B cell (primary cell): Measurements from ENCODE around the gene DMRT1. TPM values are rescaled to one million over a fixed set of nuclear protein-coding genes. Genes with fewer than 3 reads are reported as not detected.

Source experiments
- ATAC-seq: fragments of 200-7000 bp; cut with Tn5 transposase; one replicate; pipeline ENCODE4 v1.10.0; 2021; ENCODE audit warnings: low read depth, mild to moderate bottlenecking, moderate number of reproducible peaks, moderate library complexity
- CTCF ChIA-PET: fragments of 350-600 bp; sonication (Branson Sonifier 250); formaldehyde crosslinking; loops from one replicate; lab custom pipeline; 2021; ENCODE audit warnings: antibody characterized with exemption, inconsistent platforms; lab: Charles Lee
- POLR2A ChIA-PET: fragments of 350-600 bp; sonication (Branson Sonifier 250); formaldehyde crosslinking; loops from one replicate; lab custom pipeline; 2021; ENCODE audit warnings: antibody characterized with exemption; lab: Charles Lee
- DNase-seq: peaks from one replicate; pipeline ENCODE4 v3.0.0; 2013
- H2AFZ ChIP-seq: 2 replicates; pipeline ENCODE4 v1.6.1; 2012; ENCODE audit warnings: mild to moderate bottlenecking, low read depth, low read length; ENCODE audit not compliant: insufficient read depth, poor library complexity, severe bottlenecking
- H3K27ac ChIP-seq, 2 donors: 1 replicate in 1 of 2; 2 replicates in 1 of 2; pipeline ENCODE4 v1.5.1; 2012 to 2013; ENCODE audit warnings: low read length in 2 of 2, mild to moderate bottlenecking in 2 of 2, moderate library complexity in 1 of 2
- H3K27me3 ChIP-seq, 4 experiments: fragments of 200-600 bp in 1 of 4; sonication (generic) in 1 of 4; replicated peaks in 1 of 4; 1 replicate in 2 of 4; 2 replicates in 2 of 4; pipeline versions ENCODE4 v1.6.1 to v1.7.0; 2013 to 2016; ENCODE audit warnings: low read length in 3 of 4, mild to moderate bottlenecking in 2 of 4, mixed read lengths in 1 of 4, moderate library complexity in 1 of 4; ENCODE audit not compliant: insufficient read depth in 4 of 4, control insufficient read depth in 3 of 4; ENCODE audit errors: control extremely low read depth in 1 of 4
- H3K36me3 ChIP-seq, 2 experiments: replicated peaks in 1 of 2; 1 replicate in 1 of 2; 2 replicates in 1 of 2; pipeline versions ENCODE4 v1.6.1 to v1.7.1; 2013; ENCODE audit warnings: low read length in 1 of 2; ENCODE audit not compliant: insufficient read depth in 2 of 2, control insufficient read depth in 1 of 2; ENCODE audit errors: control extremely low read depth in 1 of 2, extremely low read depth in 1 of 2
- H3K4me1 ChIP-seq, 2 donors: fragments of 200-600 bp in 1 of 2; sonication (generic) in 1 of 2; 1 replicate in 1 of 2; 2 replicates in 1 of 2; pipeline versions ENCODE4 v1.5.1 to v1.6.1; 2013 to 2017; ENCODE audit warnings: low read length in 2 of 2; ENCODE audit not compliant: control insufficient read depth in 2 of 2, insufficient read depth in 2 of 2
- H3K4me2 ChIP-seq: replicated peaks from 2 replicates; pipeline ENCODE3; 2012; ENCODE audit warnings: mild to moderate bottlenecking, low read depth, low read length; ENCODE audit not compliant: poor library complexity, severe bottlenecking
- H3K4me3 ChIP-seq, 5 experiments: fragments of 200-600 bp in 1 of 5; sonication (generic) in 1 of 5; 1 replicate in 3 of 5; 2 replicates in 2 of 5; pipeline versions ENCODE4 v1.5.1 to v1.7.0; 2011 to 2016; ENCODE audit warnings: low read length in 4 of 5, mild to moderate bottlenecking in 4 of 5, low read depth in 2 of 5, control low read depth in 1 of 5, moderate library complexity in 1 of 5; ENCODE audit not compliant: insufficient read depth in 1 of 5; ENCODE audit errors: control extremely low read depth in 1 of 5, extremely low read depth in 1 of 5
- H3K79me2 ChIP-seq: fragments of 200-600 bp; sonication (generic); one replicate; pipeline ENCODE4 v1.6.0; 2016; ENCODE audit warnings: low read length; ENCODE audit not compliant: control insufficient read depth, insufficient read depth
- H3K9ac ChIP-seq: fragments of 200-600 bp; sonication (generic); 2 replicates; pipeline ENCODE4 v1.6.1; 2017; ENCODE audit warnings: mild to moderate bottlenecking, low read length, moderate library complexity
- H3K9me3 ChIP-seq, 3 donors: one replicate each; pipeline versions ENCODE4 v1.6.1 to v1.7.1; 2013; ENCODE audit warnings: low read length in 2 of 3; ENCODE audit not compliant: control insufficient read depth in 2 of 3, insufficient read depth in 1 of 3; ENCODE audit errors: control extremely low read depth in 1 of 3
- H4K20me1 ChIP-seq: 2 replicates; pipeline ENCODE4 v1.6.0; 2012; ENCODE audit warnings: mild to moderate bottlenecking, low read length; ENCODE audit not compliant: insufficient read depth, control insufficient read depth, poor library complexity, severe bottlenecking
- H3K27ac Mint-ChIP-seq: one replicate; pipeline ENCODE4 v1.8.0; 2021; ENCODE audit warnings: mixed read lengths
- H3K27me3 Mint-ChIP-seq: one replicate; pipeline ENCODE4 v1.8.0; 2021; ENCODE audit warnings: mixed read lengths
- H3K4me1 Mint-ChIP-seq: one replicate; pipeline ENCODE4 v1.8.0; 2021; ENCODE audit warnings: mixed read lengths
- H3K4me3 Mint-ChIP-seq: one replicate; pipeline ENCODE4 v1.8.0; 2021; ENCODE audit warnings: mixed read lengths
- H3K9me3 Mint-ChIP-seq: one replicate; pipeline ENCODE4 v1.8.0; 2022; ENCODE audit warnings: mixed read lengths; ENCODE audit not compliant: insufficient read depth
- CTCF ChIP-seq: fragments of 200-600 bp; IDR thresholded peaks from one replicate; pipeline ENCODE4 v1.8.0; 2022; ENCODE audit warnings: antibody characterized with exemption, mild to moderate bottlenecking
- EZH2 ChIP-seq: IDR thresholded peaks from 2 replicates; pipeline ENCODE4 v1.6.1; 2012; ENCODE audit warnings: borderline replicate concordance, low read depth, mild to moderate bottlenecking, moderate library complexity, low read length; ENCODE audit not compliant: insufficient read depth, poor library complexity, severe bottlenecking
- WGBS: methylation state at CpG from one replicate; pipeline ENCODE4 v1.1.5; 2013; ENCODE audit warnings: missing lambda C conversion rate; ENCODE audit not compliant: insufficient coverage; 5-methylcytosine and 5-hydroxymethylcytosine counted together
- intact Hi-C: fragments of 100-400 bp; cut with micrococcal nuclease; formaldehyde crosslinking; loops from one replicate; pipeline ENCODE4 v1.10.0; 2022
- polyA plus RNA-seq: library from polyadenylated mRNA; depleted of rRNA; stranded (reverse); fragments of >200 nt; gene quantifications from 2 replicates; pipeline ENCODE4 v1.2.3, GENCODE V29; 2012
- total RNA-seq, 2 donors: library from RNA; stranded (reverse); fragments of 120-200 nt in 1 of 2; gene quantifications; 1 replicate in 1 of 2; 2 replicates in 1 of 2; pipeline versions ENCODE4 v1.2.3 to v1.2.4, GENCODE V29; 2013 to 2022

The DMRT1 gene
- total and polyA plus RNA-seq, 2 donors (not counting 1 experiment from before 2014, with no cell fraction given): not detected

GRCh38 chr9:849431-849830 is 7.9 kb downstream of the DMRT1 start:
- Histone ChIP-seq H3K9ac (no peak overlapping the region), H3K4me3 (no peak overlapping the region), H3K36me3 (no peaks in the 10 kb centered on the region), H3K27me3 (peaks cover 0 to 40% (median 19%) of the 10 kb centered on the region in 4 experiments), H2AFZ (no peak overlapping the region), H3K4me1 (no peaks in the 10 kb centered on the region), H4K20me1 (no peaks in the 10 kb centered on the region), H3K27ac (no peak overlapping the region), H3K79me2 (no peaks in the 10 kb centered on the region), H3K9me3 (no peaks in the 10 kb centered on the region), H3K4me2 (no peak overlapping the region)
- intact Hi-C loops: no loop called here
- peaks cover 41% of the 10 kb centered on the region for H3K27me3 Mint-ChIP-seq
- CTCF ChIA-PET: no interaction called here
- no peaks in the 10 kb centered on the region for H3K4me1 Mint-ChIP-seq
- 83% methylated on average over 1 of the region's 5 CpGs for WGBS
- DNase-seq: no peak
- H3K27ac Mint-ChIP-seq: no peak overlapping the region
- H3K4me3 Mint-ChIP-seq: no peak overlapping the region
- H3K9me3 Mint-ChIP-seq: no peaks in the 10 kb centered on the region
- TF ChIP-seq CTCF: no peak
- TF ChIP-seq EZH2: no peak
- ATAC-seq: no peak
- POLR2A ChIA-PET: no interaction called here

- Histone ChIP-seq H4K20me1 (no peaks in the 10 kb centered on the region), H3K27me3 (peaks cover 0 to 21% (median 13%) of the 10 kb centered on the region in 4 experiments), H3K27ac (no peak overlapping the region), H3K4me1 (no peaks in the 10 kb centered on the region), H3K4me3 (no peak overlapping the region), H2AFZ (no peak overlapping the region), H3K79me2 (no peaks in the 10 kb centered on the region), H3K36me3 (no peaks in the 10 kb centered on the region), H3K9ac (no peak overlapping the region), H3K9me3 (no peaks in the 10 kb centered on the region), H3K4me2 (no peak overlapping the region)
- Mint-ChIP-seq H3K4me1 (no peaks in the 10 kb centered on the region), H3K27ac (no peak overlapping the region), H3K27me3 (peaks cover 39% of the 10 kb centered on the region), H3K4me3 (no peak overlapping the region), H3K9me3 (no peaks in the 10 kb centered on the region)
- ATAC-seq (no peak), DNase-seq (no peak)
- no peak for TF ChIP-seq EZH2
- ChIA-PET CTCF (no interaction called here), POLR2A (no interaction called here)
- intact Hi-C loops: no loop called here
- WGBS: 60% methylated on average over 1 of the region's 4 CpGs
These were observed 11.0 kb downstream of the DMRT1 start for GRCh38 chr9:852539-852938.
